ENCODE results near the gene LINGO3. TPM values are rescaled to one million over a fixed set of nuclear protein-coding genes. Genes with fewer than 3 reads are reported as not detected.
A peak's percentile ranks its signal among the peaks of the same experiment; 100 is the strongest.
"Not testable (repeated sequence)": the region's sequence is repeated elsewhere in the genome, so short reads cannot be mapped to it uniquely, and the experiment has no call there.

LINGO3 gene
- total RNA-seq, 1 experiment from 2014 or later = 1.3 TPM

DNA sequence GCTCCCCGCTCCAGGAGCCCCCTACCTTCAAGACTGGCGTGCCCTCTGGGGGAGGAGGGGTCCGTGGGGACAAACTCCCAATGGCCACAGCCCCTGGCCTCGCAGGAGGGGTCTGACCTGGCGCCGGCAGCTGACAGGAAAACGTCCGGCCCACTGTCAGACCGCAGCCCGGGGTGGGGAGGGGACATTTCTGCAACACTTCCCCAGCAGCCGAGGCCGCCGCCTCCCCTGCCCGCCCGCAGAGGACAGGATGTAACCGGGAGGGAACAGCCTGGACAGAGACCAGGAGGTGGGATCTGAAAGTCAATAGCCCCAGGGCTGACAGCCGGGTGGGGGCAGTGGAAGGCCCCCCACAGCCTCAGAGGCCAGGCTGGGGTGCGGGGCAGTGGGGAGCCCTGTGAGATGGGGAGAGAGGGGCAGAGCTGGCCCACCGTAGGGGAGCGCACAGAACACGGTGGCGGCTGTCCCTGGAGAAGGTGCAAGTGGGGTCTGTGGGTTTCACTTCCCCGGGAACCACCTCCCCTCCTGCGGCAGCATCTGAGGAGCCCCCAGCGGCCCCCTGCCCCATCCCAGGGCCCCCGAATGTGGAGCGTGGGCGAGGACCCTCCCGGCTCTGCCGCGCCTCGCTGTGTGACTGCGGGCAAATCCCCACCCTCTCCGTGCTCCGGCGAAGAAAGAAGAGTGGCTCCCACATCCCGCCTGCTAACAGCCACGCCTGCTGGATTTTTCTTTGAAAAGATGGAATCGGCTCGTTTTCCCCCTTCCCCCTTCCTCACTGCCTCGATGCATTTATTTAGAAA, 25.7 kb downstream of the LINGO3 start, which contains the start of gene PEAK3:
PEAK3 (minus strand) TSS at position 114 of the 800 bp plus-strand sequence. CDS start 1,244 bp downstream, outside the sequence.
- peaks cover 30% of the 10 kb centered on the region for H3K36me3 Mint-ChIP-seq (ENCODE audit: insufficient read depth, unreplicated experiment)
- DNase-seq = peak in 1 of 2 experiments; percentile 30
- no peaks in the 10 kb centered on the region for H3K9me3 ChIP-seq
- CTCF ChIA-PET = no interaction called here
- no peak within 1 kb of the TSS for H3K4me3 Mint-ChIP-seq (ENCODE audit: unreplicated experiment)
- no peaks in the 10 kb centered on the region for H3K4me1 Mint-ChIP-seq (ENCODE audit: low read depth, unreplicated experiment)
- H3K27ac Mint-ChIP-seq (ENCODE audit: unreplicated experiment) = peak within 1 kb of the TSS; percentile 22
- H3K27me3 Mint-ChIP-seq (ENCODE audit: insufficient read depth, unreplicated experiment) = no peaks in the 10 kb centered on the region
- H3K9me3 Mint-ChIP-seq (ENCODE audit: unreplicated experiment) = no peaks in the 10 kb centered on the region
- BruUV-seq (replicated peaks) = no TSS peak
- intact Hi-C loops (cut with micrococcal nuclease; ENCODE audit: unreplicated experiment) = no loop called here
- no peaks in the 10 kb centered on the region for H3K36me3 ChIP-seq (ENCODE audit: control insufficient read depth, insufficient read depth, low read length)
- H3K27me3 ChIP-seq (replicated peaks; ENCODE audit: control insufficient read depth, insufficient read depth, low read length) = no peaks in the 10 kb centered on the region
- no peak within 1 kb of the TSS for H3K4me3 ChIP-seq (ENCODE audit: low read depth, low read length)
- H3K4me1 ChIP-seq = peaks cover 7% of the 10 kb centered on the region; the same call in 1 of the 2 replicates
- POLR2A ChIA-PET = no interaction called here
- TF ChIP-seq, protein P1, sequence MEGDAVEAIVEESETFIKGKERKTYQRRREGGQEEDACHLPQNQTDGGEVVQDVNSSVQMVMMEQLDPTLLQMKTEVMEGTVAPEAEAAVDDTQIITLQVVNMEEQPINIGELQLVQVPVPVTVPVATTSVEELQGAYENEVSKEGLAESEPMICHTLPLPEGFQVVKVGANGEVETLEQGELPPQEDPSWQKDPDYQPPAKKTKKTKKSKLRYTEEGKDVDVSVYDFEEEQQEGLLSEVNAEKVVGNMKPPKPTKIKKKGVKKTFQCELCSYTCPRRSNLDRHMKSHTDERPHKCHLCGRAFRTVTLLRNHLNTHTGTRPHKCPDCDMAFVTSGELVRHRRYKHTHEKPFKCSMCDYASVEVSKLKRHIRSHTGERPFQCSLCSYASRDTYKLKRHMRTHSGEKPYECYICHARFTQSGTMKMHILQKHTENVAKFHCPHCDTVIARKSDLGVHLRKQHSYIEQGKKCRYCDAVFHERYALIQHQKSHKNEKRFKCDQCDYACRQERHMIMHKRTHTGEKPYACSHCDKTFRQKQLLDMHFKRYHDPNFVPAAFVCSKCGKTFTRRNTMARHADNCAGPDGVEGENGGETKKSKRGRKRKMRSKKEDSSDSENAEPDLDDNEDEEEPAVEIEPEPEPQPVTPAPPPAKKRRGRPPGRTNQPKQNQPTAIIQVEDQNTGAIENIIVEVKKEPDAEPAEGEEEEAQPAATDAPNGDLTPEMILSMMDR (IDR thresholded peaks at IDR 0.05; ENCODE audit: insufficient read depth in 1 of 2, low read depth in 1 of 2, low read length in 1 of 2, severe bottlenecking in 1 of 2, unreplicated experiment in 1 of 2) = no peak

GRCh38 chr19:2281265-2282061, 26.5 kb downstream of the LINGO3 start:
- H3K9me3 ChIP-seq; H3K4me1 ChIP-seq; CTCF ChIA-PET; H3K27ac Mint-ChIP-seq (ENCODE audit: unreplicated experiment); DNase-seq; H3K36me3 ChIP-seq (ENCODE audit: control insufficient read depth, insufficient read depth, low read length); H3K4me3 ChIP-seq (ENCODE audit: low read depth, low read length); H3K4me1 Mint-ChIP-seq (ENCODE audit: low read depth, unreplicated experiment); H3K27me3 ChIP-seq (replicated peaks; ENCODE audit: control insufficient read depth, insufficient read depth, low read length); H3K4me3 Mint-ChIP-seq (ENCODE audit: unreplicated experiment); BruUV-seq (replicated peaks); H3K27me3 Mint-ChIP-seq (ENCODE audit: insufficient read depth, unreplicated experiment); intact Hi-C loops (cut with micrococcal nuclease; ENCODE audit: unreplicated experiment); POLR2A ChIA-PET; H3K9me3 Mint-ChIP-seq (ENCODE audit: unreplicated experiment): not testable (repeated sequence)
- peaks cover 38% of the 10 kb centered on the region for H3K36me3 Mint-ChIP-seq (ENCODE audit: insufficient read depth, unreplicated experiment)

DNA sequence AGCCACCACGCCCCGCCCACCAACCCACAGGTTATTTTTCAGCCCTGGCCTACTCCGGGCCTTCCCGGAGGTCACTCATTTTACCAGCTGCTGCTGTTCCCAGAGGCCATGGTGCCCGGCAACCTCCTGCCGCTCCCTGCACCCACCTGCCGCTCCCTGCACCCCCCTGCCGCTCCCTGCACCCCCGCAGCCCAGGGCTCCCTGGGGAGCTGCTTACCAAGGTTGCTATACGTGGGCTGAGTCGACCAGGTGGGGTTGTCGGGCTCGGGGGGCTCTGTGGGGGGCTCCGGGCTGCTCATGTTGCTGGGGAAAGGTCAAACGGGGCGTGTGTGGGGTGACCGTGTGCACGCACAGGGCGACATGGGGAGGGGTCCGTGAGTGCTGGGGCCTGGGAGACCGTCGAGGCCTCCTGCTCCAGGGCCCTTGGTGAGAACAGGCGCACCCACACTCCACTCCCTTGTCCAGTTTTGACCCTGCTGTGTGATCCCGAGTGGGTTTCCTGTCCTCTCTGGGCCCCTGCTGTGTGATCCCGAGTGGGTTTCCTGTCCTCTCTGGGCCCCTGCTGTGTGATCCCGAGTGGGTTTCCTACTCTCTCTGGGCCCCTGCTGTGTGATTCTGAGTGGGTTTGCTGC, 27.2 kb downstream of the LINGO3 start:
- Mint-ChIP-seq H3K9me3 (ENCODE audit: unreplicated experiment) (no peaks in the 10 kb centered on the region), H3K4me1 (ENCODE audit: low read depth, unreplicated experiment) (no peaks in the 10 kb centered on the region), H3K27me3 (ENCODE audit: insufficient read depth, unreplicated experiment) (no peaks in the 10 kb centered on the region), H3K27ac (ENCODE audit: unreplicated experiment) (peak overlapping the region; percentile 22), H3K36me3 (ENCODE audit: insufficient read depth, unreplicated experiment) (peaks cover 44% of the 10 kb centered on the region), H3K4me3 (ENCODE audit: unreplicated experiment) (no peak overlapping the region)
- Histone ChIP-seq H3K27me3 (replicated peaks; ENCODE audit: control insufficient read depth, insufficient read depth, low read length) (no peaks in the 10 kb centered on the region), H3K36me3 (ENCODE audit: control insufficient read depth, insufficient read depth, low read length) (no peaks in the 10 kb centered on the region), H3K9me3 (no peaks in the 10 kb centered on the region), H3K4me3 (ENCODE audit: low read depth, low read length) (no peak overlapping the region), H3K4me1 (peaks cover 7% of the 10 kb centered on the region; the same call in 1 of the 2 replicates)
- ChIA-PET POLR2A (no interaction called here), CTCF (no interaction called here)
- no peak for DNase-seq
- intact Hi-C loops (cut with micrococcal nuclease; ENCODE audit: unreplicated experiment) = no loop called here
- no TSS peak for BruUV-seq (replicated peaks)
- TF ChIP-seq, protein P1 (IDR thresholded peaks at IDR 0.05; ENCODE audit: insufficient read depth in 1 of 2, low read depth in 1 of 2, low read length in 1 of 2, severe bottlenecking in 1 of 2, unreplicated experiment in 1 of 2) = no peak
